Measurements from ENCODE around the gene RRP12. TPM values are rescaled to one million over a fixed set of nuclear protein-coding genes. Genes with fewer than 3 reads are reported as not detected.

RRP12 gene
- total RNA-seq, 2 donors from 2014 or later, result 33.0 to 34.7 TPM

DNA sequence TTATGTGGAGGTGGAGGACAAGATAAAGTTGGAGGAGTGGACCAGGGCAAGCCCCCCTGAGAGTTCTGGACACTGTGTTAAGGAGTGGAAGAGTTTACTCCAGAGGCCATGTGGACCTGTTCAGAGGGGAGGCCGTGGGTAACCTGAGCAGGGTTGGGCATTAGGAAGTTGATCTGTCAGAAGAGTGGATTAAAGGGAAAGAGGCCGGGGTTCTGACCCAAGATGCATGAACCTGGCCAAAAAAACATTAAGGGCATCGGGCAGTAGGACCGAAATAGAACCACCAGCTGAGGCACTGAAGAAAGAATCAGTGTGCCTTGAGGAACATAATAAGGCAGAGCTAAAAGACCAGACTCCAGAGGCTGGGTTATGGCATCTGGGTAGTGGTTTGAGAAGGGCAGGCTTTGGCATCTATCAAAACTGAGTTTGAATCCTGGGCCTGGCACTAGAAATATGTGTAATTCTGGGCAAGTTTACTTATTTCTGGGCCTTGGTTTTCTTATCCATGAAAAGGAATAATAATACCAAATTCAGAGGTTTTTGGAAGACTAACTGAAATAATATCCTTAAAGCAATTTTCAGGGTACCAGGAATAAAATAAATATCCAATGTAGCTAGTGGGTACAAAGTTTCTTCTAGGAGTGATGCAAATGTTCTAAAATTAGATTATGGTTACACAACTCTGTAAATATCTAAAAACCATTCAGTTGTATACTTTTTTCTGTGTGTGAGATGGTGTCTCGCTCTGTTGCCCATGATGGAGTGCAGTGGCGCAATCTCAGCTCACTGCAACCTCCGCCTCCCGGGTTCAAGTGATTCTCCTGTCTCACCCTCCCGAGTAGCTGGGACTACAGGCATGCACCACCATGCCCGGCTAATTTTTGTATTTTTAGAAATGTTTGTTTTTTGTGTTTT, 93.0 kb downstream of the RRP12 start:
- no peaks in the 10 kb centered on the region for H3K27me3 ChIP-seq (ENCODE audit: control insufficient read depth, insufficient read depth, low read length, poor library complexity, severe bottlenecking)
- H3K36me3 ChIP-seq (ENCODE audit: control insufficient read depth, insufficient read depth, low read length), result no peaks in the 10 kb centered on the region
- DNase-seq, result no peak
- Mint-ChIP-seq H3K9me3 (no peaks in the 10 kb centered on the region), H3K27ac (no peak overlapping the region), H3K36me3 (ENCODE audit: low read depth) (no peaks in the 10 kb centered on the region), H3K4me3 (no peak overlapping the region), H3K27me3 (ENCODE audit: insufficient read depth) (no peaks in the 10 kb centered on the region), H3K4me1 (no peaks in the 10 kb centered on the region)
- TF ChIP-seq, protein P1, sequence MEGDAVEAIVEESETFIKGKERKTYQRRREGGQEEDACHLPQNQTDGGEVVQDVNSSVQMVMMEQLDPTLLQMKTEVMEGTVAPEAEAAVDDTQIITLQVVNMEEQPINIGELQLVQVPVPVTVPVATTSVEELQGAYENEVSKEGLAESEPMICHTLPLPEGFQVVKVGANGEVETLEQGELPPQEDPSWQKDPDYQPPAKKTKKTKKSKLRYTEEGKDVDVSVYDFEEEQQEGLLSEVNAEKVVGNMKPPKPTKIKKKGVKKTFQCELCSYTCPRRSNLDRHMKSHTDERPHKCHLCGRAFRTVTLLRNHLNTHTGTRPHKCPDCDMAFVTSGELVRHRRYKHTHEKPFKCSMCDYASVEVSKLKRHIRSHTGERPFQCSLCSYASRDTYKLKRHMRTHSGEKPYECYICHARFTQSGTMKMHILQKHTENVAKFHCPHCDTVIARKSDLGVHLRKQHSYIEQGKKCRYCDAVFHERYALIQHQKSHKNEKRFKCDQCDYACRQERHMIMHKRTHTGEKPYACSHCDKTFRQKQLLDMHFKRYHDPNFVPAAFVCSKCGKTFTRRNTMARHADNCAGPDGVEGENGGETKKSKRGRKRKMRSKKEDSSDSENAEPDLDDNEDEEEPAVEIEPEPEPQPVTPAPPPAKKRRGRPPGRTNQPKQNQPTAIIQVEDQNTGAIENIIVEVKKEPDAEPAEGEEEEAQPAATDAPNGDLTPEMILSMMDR (conservative IDR thresholded peaks at IDR 0.05), result no peak
- no peaks in the 10 kb centered on the region for H3K9me3 ChIP-seq (ENCODE audit: control insufficient read depth, low read length)
- no peak overlapping the region for H3K27ac ChIP-seq (ENCODE audit: low read depth, low read length)
- H3K4me1 ChIP-seq (ENCODE audit: control insufficient read depth, insufficient read depth, low read length), result no peaks in the 10 kb centered on the region
- H3K4me3 ChIP-seq (ENCODE audit: low read length), result no peak overlapping the region
- WGBS, 2 experiments (ENCODE audit: insufficient coverage in 1 of 2, insufficient read length in 1 of 2), result 84% methylated on average over 9 to 10 of the region's 10 CpGs
- no peak overlapping the region for H3K9ac ChIP-seq (ENCODE audit: extremely low read depth, low read length, poor library complexity, severe bottlenecking)

DNA sequence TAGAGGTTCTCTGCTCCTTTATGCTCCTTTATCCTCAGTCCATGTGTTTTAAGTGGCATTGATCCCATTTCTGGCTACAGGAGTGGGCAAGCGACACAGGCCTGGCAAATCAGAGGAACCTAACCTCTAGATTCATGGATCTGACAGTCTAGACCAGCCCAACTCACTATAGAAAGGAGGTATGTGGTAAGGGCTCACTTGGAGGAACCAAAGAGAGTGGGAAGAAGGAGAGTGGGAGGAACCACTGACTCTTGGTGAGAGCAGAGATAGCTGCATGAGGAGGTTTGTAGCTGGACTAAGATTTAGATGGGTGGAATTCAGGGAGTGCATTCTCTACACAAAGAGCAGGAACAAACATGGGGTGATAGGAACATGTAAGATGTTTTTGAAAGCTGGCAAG, 93.7 kb downstream of the RRP12 start:
- TF ChIP-seq, protein P1 (conservative IDR thresholded peaks at IDR 0.05), result no peak
- WGBS, 2 experiments (ENCODE audit: insufficient coverage in 1 of 2, insufficient read length in 1 of 2), result 83 to 100% methylated on average over 1 of the region's 1 CpG
- no peaks in the 10 kb centered on the region for H3K36me3 ChIP-seq (ENCODE audit: control insufficient read depth, insufficient read depth, low read length)
- no peaks in the 10 kb centered on the region for H3K4me1 ChIP-seq (ENCODE audit: control insufficient read depth, insufficient read depth, low read length)
- H3K9me3 ChIP-seq (ENCODE audit: control insufficient read depth, low read length), result no peaks in the 10 kb centered on the region
- Mint-ChIP-seq H3K36me3 (ENCODE audit: low read depth) (no peaks in the 10 kb centered on the region), H3K4me3 (no peak overlapping the region), H3K9me3 (no peaks in the 10 kb centered on the region), H3K27ac (no peak overlapping the region), H3K4me1 (no peaks in the 10 kb centered on the region), H3K27me3 (ENCODE audit: insufficient read depth) (no peaks in the 10 kb centered on the region)
- H3K27ac ChIP-seq (ENCODE audit: low read depth, low read length), result no peak overlapping the region
- H3K9ac ChIP-seq (ENCODE audit: extremely low read depth, low read length, poor library complexity, severe bottlenecking), result no peak overlapping the region
- H3K27me3 ChIP-seq (ENCODE audit: control insufficient read depth, insufficient read depth, low read length, poor library complexity, severe bottlenecking), result no peaks in the 10 kb centered on the region
- H3K4me3 ChIP-seq (ENCODE audit: low read length), result no peak overlapping the region
- DNase-seq, result no peak

Other genes starting within 250 kb of the RRP12 start
- 1 to 10 TPM in 1 of 2 donors, under 1 TPM in 1; 0.97 to 2.4 TPM for gene SLIT1, start 215.4 kb downstream of the RRP12 start, total RNA-seq
- 10 to 100 TPM; 26.8 to 47.6 TPM for gene ARHGAP19, start 108.7 kb downstream of the RRP12 start, total RNA-seq
- gene FRAT1, start 82.1 kb downstream of the RRP12 start, total RNA-seq, result 1 to 10 TPM; 6.5 to 7.3 TPM
- 10 to 100 TPM; 31.0 to 35.2 TPM for gene FRAT2, start 66.6 kb downstream of the RRP12 start, total RNA-seq
- gene PGAM1, start 24.9 kb upstream of the RRP12 start, total RNA-seq, result 100 to 1,000 TPM; 490 to 499 TPM
- gene EXOSC1, start 44.7 kb upstream of the RRP12 start, total RNA-seq, result 10 to 100 TPM; 48.9 to 55.6 TPM
- gene ZDHHC16, start 44.8 kb upstream of the RRP12 start, total RNA-seq, result 10 to 100 TPM; 44.5 to 53.6 TPM
- gene MMS19, start 97.1 kb upstream of the RRP12 start, total RNA-seq, result 10 to 100 TPM; 84.2 to 98.8 TPM
- 10 to 100 TPM; 19.1 to 19.3 TPM for gene UBTD1, start 97.6 kb upstream of the RRP12 start, total RNA-seq
- gene ANKRD2, start 171.4 kb upstream of the RRP12 start, total RNA-seq, result not detected
- gene HOGA1, start 183.0 kb upstream of the RRP12 start, total RNA-seq, result 1 to 10 TPM in 1 of 2 donors, under 1 TPM in 1; 0.15 to 1.7 TPM
- gene C10orf62, start 188.4 kb upstream of the RRP12 start, total RNA-seq, result not detected
- 10 to 100 TPM; 19.0 to 21.3 TPM for gene MORN4, start 232.2 kb upstream of the RRP12 start, total RNA-seq
- 10 to 100 TPM; 14.5 to 18.1 TPM for gene PI4K2A, start 239.3 kb upstream of the RRP12 start, total RNA-seq